ENCODE results near the gene ATXN7.

GRCh38 chr3:63918321-63918720, 54.7 kb downstream of the ATXN7 start:
- no peak for TF ChIP-seq CTCF (conservative IDR thresholded peaks at IDR 0.05)
- no peak for TF ChIP-seq ZFX (IDR thresholded peaks at IDR 0.05)
